HL-60 (cell line): ENCODE results near the gene IL1RAPL2.
"Not testable (repeated sequence)": the region's sequence is repeated elsewhere in the genome, so short reads cannot be mapped to it uniquely, and the experiment has no call there.

ENCODE experiments used
- DNase-seq, 2 experiments: peaks; one replicate each; pipeline ENCODE4 v3.0.0-alpha.2; 2010 to 2020; ENCODE audit warnings: low read depth in 1 of 2, low spot score in 1 of 2
- H3K27ac ChIP-seq: fragments of 250-450 bp; sonication (Bioruptor Pico); replicated peaks from 2 replicates; pipeline ENCODE4 v1.5.1; 2020; ENCODE audit warnings: mild to moderate bottlenecking, moderate library complexity
- H3K27me3 ChIP-seq: fragments of 250-450 bp; sonication (Bioruptor Pico); 2 replicates; pipeline ENCODE4 v1.5.1; 2021; ENCODE audit warnings: mild to moderate bottlenecking, moderate library complexity; ENCODE audit not compliant: insufficient read depth, poor library complexity, severe bottlenecking
- H3K4me3 ChIP-seq: replicated peaks from 2 replicates; pipeline ENCODE4 v1.5.1; 2011; ENCODE audit warnings: mild to moderate bottlenecking, control low read depth, low read length; ENCODE audit not compliant: insufficient read depth
- CTCF ChIP-seq: IDR thresholded peaks from one replicate; pipeline ENCODE4 v1.5.1; 2011; ENCODE audit warnings: low read length, control low read depth, inconsistent platforms; ENCODE audit not compliant: insufficient read depth
- GABPA ChIP-seq: IDR thresholded peaks from 2 replicates; pipeline ENCODE4 v1.6.1; 2012; ENCODE audit warnings: low read depth
- POLR2AphosphoS5 ChIP-seq: IDR thresholded peaks from 2 replicates; pipeline ENCODE4 v1.6.1; 2012; ENCODE audit warnings: low read depth
- REST ChIP-seq: IDR thresholded peaks from 2 replicates; pipeline ENCODE4 v1.6.1; 2012; ENCODE audit warnings: low read depth; ENCODE audit not compliant: insufficient replicate concordance
- SPI1 ChIP-seq: IDR thresholded peaks from 2 replicates; pipeline ENCODE4 v1.6.1; 2012; ENCODE audit warnings: low read depth, mild to moderate bottlenecking, borderline replicate concordance

The IL1RAPL2 gene

GRCh38 chrX:104539081-104539480 is 26.9 kb upstream of the IL1RAPL2 start:
- H3K4me3 ChIP-seq = no peak overlapping the region
- no peak overlapping the region for H3K27ac ChIP-seq
- no peak for DNase-seq
- no peaks in the 10 kb centered on the region for H3K27me3 ChIP-seq
- no peak for TF ChIP-seq POLR2AphosphoS5
- no peak for TF ChIP-seq SPI1
- TF ChIP-seq GABPA = no peak
- no peak for TF ChIP-seq CTCF
- TF ChIP-seq REST = no peak

GRCh38 chrX:104542447-104542846 is 23.6 kb upstream of the IL1RAPL2 start:
- not testable (repeated sequence) for H3K27me3 ChIP-seq, DNase-seq, H3K4me3 ChIP-seq, H3K27ac ChIP-seq

GRCh38 chrX:104564335-104564734 is 1.7 kb upstream of the IL1RAPL2 start:
- Histone ChIP-seq H3K27me3 (no peaks in the 10 kb centered on the region), H3K4me3 (no peak overlapping the region), H3K27ac (no peak overlapping the region)
- TF ChIP-seq SPI1 (no peak), CTCF (no peak), REST (no peak), GABPA (no peak), POLR2AphosphoS5 (no peak)
- no peak for DNase-seq

GRCh38 chrX:104564921-104565703 is 887 bp upstream of the IL1RAPL2 start:
- Histone ChIP-seq H3K27ac (no peak overlapping the region), H3K27me3 (no peaks in the 10 kb centered on the region), H3K4me3 (no peak overlapping the region)
- DNase-seq = no peak
- no peak for TF ChIP-seq SPI1
